Measurements from ENCODE around the gene MAST2.

DNA sequence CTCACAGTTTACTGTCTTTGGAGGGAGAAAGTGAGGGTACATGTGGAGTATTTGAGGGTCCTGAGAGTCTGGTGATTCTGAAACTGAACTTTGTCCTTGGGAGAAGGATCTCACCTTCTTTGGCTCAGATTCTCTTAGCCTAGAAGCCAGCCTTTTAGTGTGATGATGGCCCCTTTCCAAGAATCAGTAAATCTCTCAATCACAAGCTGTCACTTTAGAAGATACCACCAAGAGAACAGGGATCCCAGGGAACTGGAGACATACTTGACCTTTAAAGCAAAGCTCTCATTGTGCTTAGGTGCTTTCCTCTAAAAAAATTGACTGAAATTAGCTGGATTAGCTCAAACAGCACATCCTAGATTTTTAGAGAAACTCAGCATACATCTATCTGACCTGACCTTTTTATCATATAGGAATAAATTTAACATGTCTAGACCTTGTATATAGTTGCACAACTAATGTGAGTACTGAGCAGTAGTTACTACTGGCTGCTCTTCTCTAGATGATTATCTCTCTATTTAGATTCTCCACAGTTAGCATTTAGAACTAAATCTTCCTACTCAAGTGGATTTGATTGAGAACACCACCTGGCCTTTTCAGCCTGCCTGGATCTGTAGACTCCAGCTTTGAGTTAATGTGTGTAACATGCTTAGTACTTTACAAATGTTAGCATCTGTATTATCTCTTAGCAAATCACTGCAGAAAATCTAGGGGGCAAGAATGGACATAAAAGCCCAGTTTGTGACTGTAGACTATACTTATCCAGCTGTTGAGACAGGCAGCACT lies 157.7 kb downstream of the MAST2 start:
- TF ChIP-seq POLR2A (IDR thresholded peaks at IDR 0.05) (no peak), CTCF (IDR thresholded peaks at IDR 0.05) (no peak)

All from upper lobe of left lung (tissue), 4 donors.